Measurements from ENCODE around the gene ITGA5.
A peak's percentile ranks its signal among the peaks of the same experiment; 100 is the strongest.
"Not testable (repeated sequence)": the region's sequence is repeated elsewhere in the genome, so short reads cannot be mapped to it uniquely, and the experiment has no call there.

Gene ITGA5

DNA sequence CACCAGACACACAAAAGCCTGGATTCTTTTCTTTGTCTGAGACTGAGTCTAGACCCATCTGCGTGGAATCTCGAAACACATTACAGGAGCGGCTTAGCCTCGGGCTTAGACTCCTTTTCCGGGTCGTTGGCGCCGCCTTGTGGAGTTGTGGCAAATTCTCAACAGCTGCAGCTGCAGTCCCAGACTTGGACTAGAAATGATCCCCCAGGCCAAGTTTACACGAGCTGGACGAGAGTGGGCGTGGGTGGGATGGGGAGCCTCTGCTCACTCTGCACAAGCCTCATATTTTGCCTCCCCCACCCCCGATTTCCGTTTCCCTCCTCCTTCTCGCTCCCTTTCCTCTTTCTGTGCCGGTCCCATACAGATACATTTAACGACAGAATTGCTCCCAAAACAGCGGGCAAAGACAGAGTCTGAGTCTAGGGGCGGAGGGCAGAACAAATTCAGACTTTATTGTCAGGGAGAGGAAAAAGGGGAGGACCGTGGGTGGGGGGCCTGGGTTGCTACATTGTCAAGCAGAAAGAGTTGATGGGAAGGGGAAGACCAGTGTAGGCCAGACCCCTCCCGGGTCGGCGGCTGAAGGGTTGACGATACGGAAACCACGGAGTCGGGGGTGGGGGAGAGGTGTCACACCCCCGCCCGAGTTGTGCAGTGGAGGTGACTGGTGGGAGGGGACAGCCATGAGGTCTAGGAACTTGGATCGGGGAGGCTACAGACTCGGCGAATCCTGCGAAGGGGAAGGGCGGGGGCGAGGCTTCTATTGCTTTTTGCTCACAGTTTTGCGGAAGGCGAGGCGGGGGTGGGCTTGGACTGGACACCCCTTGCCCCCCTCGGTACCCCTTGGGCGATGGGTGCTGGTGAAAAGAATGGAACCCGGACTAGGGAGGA is 50.1 kb downstream of the ITGA5 start:
- no peak for FAIRE-seq

GRCh38 chr12:54368025-54368708 is 50.9 kb downstream of the ITGA5 start:
- FAIRE-seq = no peak

DNA sequence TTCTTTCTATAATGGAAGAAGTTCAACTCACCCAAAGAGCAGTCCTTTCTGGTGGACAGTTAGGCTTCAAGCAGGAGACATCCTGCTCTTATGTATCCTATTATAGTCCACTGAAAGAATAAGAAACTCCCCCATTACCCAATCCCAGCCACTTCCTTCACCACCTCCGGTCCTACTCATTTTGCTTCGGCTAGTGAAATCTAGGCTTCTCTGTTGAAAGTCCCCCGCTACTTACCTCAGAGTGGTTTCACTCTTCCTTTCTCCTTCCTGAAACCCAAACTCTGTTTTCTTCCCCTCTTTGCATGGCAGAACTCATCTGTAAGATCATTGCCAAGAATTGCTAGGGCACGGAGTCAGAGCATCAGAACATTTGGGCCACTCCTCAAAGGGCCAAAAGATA is 54.7 kb downstream of the ITGA5 start, which contains the start of gene GPR84:
Gene GPR84, minus strand, starts transcription at position 74 of the 400 bp plus-strand sequence. CDS start 635 bp downstream, outside the sequence.
- no peak for FAIRE-seq

DNA sequence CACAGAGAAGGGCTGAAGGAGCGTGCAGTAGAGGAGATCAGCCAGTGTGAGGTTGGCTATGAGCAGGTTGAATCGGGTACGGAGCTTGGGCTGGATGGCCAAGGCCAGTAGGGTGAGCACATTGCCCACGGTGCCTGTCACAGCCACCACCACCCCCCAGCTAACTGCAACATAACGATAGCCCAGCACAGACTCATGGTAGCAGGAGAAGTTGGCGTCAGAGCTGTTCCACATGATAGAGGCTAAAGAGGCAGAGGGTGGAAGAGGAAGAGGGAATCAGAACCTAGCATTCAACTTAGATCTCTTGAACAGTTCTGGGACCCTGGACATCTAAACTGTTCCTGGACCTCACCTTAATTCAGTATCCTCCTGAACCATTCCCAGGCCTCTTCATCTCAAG is 55.4 kb downstream of the ITGA5 start:
- no peak for FAIRE-seq

DNA sequence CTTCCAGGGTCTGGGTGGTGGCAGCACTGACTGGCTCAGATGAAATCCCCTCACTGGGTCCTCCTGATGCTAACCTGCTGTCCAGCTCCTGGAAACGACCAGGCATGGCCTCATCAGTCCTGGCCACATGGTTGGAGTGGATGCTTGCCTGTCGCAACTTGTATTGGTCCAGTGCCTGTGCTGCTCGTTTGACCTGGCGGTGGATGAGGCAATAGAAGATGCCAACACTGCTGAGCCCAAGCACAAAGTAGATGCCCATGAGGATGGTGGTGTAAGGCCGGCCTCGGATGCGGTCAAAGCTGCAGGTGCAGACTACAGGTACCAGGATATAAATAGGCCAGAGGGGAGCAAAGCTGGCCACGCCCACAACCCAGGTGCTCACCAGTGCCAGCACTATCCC is 56.0 kb downstream of the ITGA5 start:
- no peak for FAIRE-seq

GRCh38 chr12:54360717-54361456 is 58.2 kb downstream of the ITGA5 start:
- FAIRE-seq = peak; percentile 17

DNA sequence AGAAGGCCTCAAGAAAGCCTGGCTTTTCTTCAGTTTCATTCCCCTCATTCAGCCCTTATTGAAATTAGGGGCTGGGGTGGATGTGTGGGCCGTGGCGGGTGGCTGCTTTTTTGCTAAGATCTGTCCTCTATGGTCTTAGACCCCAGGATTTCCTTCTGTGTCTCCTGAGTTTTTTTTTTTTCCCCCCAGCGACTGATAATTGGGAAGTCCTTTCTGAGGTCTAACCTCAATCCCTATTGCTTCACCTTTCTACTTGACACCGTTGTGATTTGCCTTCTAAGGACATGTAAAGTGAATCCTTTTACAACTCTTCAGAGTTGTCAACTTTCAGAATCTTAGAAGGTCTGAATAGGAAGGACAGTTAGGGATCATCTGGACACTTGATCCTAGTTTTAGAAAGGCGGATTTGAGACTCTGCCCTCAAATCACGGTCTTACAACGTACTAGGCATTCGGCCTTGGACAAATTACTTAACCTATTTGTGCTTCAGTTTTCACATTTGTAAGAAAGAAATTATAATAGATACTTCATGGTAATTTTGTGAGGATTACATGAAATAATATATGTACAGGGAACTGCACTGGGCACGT is 59.2 kb downstream of the ITGA5 start:
- no peak for FAIRE-seq

GRCh38 chr12:54358945-54359761 is 59.9 kb downstream of the ITGA5 start:
- FAIRE-seq = peak; percentile 91

- no peak for FAIRE-seq
Observed at GRCh38 chr12:54358191-54358944, 60.7 kb downstream of the ITGA5 start.

DNA sequence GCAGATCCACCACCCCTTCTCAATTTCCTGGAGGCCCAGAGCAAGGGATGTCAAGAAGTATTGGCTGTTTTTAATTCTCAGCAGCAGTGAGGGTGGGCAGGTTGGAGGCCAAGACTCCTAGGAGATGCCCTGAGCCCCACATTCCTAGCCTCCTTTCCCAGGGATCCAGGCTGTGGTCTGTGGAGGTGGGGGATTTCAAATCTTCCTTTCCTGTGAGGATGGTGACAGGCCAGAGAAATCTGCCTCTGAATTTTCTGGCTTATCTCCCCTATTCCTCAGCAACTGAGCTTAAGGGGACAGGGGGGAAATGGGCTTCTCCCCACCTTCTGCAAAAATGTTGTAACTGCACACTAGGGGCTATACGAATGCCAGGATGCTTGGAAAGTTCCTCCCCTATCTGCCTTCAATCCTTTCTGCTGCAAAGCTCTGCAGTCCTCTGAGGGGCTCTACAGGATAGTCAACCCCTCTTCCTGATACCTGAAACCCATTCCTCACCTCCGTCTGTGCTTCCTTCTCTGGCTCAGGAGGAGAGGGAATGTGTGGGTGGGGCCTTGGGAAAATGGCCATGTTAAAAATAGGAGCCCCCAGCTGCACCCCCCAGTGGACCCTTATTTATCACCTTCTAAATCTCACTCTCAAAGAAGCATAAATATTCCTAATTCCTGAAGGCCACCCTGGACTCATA is 61.4 kb downstream of the ITGA5 start:
- FAIRE-seq = no peak

- FAIRE-seq = peak; percentile 70
Observed at GRCh38 chr12:54356951-54357356, 62.1 kb downstream of the ITGA5 start.

DNA sequence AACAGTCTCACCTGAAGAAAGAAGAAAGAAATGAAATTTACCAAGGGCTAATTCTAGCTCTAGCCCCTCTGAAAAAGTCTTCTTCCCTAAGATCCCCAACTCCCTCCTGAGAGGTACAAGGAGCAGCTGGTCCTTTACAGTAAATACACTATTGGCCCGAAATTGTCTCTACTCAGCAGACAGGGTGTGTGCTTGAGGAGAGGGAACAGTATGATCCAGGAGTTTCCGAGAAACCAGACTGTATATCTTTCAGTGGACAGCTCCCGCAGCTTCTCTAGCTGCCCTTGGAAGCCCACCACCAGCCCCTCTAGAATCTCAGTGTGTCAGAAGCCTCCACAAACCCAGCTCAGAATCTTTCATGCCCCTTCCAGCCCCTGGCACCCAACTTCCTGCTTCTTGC is 62.8 kb downstream of the ITGA5 start:
- no peak for FAIRE-seq

DNA sequence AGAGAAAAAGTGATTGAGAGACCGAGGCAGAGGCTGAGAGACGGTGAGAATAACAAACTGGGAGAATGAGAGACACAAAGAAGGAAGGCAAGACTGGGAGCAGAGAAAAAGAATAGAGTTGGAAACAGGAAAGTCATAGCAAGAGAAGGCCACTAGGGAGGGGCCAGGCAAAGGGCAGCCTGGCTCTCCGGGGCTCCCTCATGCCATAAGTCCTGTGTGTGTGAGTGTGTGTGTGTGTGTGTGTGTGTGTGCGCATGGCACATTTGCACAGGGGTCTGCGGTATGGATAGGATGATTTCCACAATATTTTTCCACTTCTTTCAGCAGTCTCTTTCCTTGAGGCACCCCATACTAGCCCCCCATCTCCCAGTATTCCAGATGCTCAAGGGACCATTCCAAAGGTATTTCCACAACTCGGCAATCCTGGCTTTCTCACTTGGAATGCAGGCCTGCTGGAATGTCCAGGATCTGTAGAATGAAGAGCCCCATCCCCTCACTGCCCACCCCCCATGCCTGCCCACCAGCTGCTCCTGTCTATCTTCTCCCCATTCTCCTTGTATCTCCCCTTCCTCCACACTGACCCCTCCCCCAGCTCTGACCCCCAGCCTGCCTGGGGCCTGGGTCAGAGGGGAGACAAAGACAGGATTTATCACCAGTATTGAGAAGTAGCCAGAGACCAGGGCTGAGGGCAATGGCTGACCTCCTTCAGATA is 63.8 kb downstream of the ITGA5 start:
- FAIRE-seq = no peak

DNA sequence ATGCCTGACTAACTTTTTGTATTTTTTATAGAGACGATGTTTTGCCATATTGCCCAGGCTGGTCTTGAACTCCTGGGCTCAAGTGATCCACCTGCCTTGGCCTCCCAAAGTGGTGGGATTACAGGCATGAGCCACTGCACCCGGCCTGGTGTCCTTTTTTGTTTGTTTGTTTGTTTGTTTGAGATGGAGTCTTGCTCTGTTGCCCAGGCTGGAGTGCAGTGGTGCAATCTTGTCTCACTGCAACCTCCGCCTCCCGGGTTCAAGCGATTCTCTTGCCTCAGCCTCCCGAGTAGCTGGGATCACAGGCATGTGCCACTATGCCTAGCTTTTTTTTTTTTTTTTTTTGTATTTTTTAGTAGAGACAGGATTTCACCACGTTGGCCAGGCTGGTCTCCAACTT is 64.8 kb downstream of the ITGA5 start:
- not testable (repeated sequence) for FAIRE-seq

- FAIRE-seq = no peak
Observed at GRCh38 chr12:54352891-54353874, 65.9 kb downstream of the ITGA5 start.

- FAIRE-seq = no peak
Observed at GRCh38 chr12:54352022-54352531, 67.0 kb downstream of the ITGA5 start.

DNA sequence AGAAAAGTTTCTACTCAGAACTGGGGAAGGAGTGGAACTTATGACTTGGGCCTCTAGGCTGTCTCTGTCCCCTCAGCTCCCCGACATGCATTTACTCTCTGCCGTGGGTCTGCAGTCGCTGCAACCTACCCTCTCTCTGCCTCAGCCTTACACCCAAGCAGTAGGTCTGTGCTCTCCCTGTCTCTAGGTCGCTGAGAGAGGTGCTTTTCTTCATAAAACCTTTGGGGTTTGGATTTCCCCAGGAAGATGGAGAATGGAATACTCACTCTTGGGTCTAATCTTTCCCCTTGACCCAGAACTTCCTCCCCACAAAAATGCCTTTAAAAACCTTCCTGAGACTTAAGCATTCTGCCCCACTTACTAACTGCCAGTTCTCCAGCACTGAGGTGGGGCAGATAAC is 67.7 kb downstream of the ITGA5 start:
- no peak for FAIRE-seq

DNA sequence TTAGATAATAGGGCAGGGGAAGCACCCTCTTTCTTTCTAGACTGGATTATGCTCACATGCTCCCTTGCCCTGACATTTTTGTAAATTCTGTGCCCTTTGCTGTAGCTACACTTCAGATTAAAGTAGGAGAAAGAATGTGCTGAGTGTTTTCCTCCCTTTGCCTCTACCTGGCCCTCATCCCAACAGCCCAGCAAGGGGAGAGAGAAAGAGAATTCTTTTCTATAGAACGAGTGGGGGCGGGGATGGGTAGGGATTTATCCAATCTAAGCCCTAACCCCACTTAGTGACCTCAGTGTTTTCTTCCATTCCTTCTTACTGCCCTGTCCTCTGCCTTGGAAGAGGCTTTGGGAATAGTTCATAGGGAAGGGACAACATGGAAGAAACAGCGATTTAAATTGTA is 68.3 kb downstream of the ITGA5 start:
- FAIRE-seq = no peak

- FAIRE-seq = no peak
Observed at GRCh38 chr12:54349679-54350078, 69.4 kb downstream of the ITGA5 start.
